ENCODE results near the gene PRKCA.

PRKCA gene

DNA sequence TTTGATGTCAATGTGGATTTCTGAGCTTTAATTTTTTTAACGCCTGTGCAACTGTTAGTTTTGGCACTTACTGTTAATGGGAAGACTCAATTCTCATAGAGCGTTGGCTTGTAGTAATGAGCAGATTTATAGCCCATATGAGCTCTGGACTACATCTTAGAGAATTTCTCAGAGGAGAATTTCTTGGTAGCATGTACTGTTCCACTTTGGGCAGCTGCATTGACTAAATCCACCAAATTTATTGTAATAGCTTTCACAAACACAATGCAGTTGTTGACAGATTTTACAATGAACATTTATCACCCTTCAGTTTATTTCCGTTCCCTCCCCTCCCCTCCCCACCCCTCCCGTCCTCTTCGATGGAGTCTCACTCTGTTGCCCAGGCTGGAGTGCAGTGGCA lies 193.9 kb downstream of the PRKCA start:
- no peak overlapping the region for H3K4me3 ChIP-seq (ENCODE audit: low read depth, low read length)
- POLR2A ChIA-PET: no interaction called here
- CTCF ChIA-PET: no interaction called here
- TF ChIP-seq, protein P1, sequence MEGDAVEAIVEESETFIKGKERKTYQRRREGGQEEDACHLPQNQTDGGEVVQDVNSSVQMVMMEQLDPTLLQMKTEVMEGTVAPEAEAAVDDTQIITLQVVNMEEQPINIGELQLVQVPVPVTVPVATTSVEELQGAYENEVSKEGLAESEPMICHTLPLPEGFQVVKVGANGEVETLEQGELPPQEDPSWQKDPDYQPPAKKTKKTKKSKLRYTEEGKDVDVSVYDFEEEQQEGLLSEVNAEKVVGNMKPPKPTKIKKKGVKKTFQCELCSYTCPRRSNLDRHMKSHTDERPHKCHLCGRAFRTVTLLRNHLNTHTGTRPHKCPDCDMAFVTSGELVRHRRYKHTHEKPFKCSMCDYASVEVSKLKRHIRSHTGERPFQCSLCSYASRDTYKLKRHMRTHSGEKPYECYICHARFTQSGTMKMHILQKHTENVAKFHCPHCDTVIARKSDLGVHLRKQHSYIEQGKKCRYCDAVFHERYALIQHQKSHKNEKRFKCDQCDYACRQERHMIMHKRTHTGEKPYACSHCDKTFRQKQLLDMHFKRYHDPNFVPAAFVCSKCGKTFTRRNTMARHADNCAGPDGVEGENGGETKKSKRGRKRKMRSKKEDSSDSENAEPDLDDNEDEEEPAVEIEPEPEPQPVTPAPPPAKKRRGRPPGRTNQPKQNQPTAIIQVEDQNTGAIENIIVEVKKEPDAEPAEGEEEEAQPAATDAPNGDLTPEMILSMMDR (IDR thresholded peaks at IDR 0.05; ENCODE audit: insufficient read depth, low read length, missing control alignments): no peak
- DNase-seq (ENCODE audit: low read depth, low spot score): no peak

GRCh38 chr17:66498580-66498979 lies 196.2 kb downstream of the PRKCA start:
- CTCF ChIA-PET: interaction anchor here (0.9 to 1.1 kb wide), 2 partner anchors 13 to 14 kb away, joined by 3 read pairs; no protein-coding TSS in a partner anchor
- TF ChIP-seq, protein P1 (IDR thresholded peaks at IDR 0.05; ENCODE audit: insufficient read depth, low read length, missing control alignments): no peak
- no peak for DNase-seq (ENCODE audit: low read depth, low spot score)
- no peak overlapping the region for H3K4me3 ChIP-seq (ENCODE audit: low read depth, low read length)
- POLR2A ChIA-PET: no interaction called here

DNA sequence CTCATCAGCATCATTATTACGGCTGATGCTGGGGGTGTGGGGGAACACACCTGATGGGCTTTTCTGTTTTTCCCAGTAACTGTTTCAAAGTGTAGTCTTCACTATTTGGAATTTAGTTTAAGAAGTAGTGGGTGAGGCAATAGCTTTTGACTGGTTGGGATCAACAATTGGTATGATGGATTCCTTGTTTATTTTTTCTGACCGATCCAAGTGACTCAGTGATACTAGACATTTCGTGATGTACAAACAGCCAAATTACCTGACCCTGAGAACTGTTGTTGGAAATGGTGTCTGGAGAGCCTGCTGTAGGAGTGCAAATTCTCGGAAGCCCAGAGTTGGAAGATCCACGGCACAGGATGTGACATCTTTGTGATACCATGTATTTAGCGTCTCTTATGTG lies 204.2 kb downstream of the PRKCA start:
- DNase-seq (ENCODE audit: low read depth, low spot score): no peak
- TF ChIP-seq, protein P1 (IDR thresholded peaks at IDR 0.05; ENCODE audit: insufficient read depth, low read length, missing control alignments): no peak
- POLR2A ChIA-PET: no interaction called here
- H3K4me3 ChIP-seq (ENCODE audit: low read depth, low read length): no peak overlapping the region
- CTCF ChIA-PET: no interaction called here

GRCh38 chr17:66507103-66507923 lies 204.9 kb downstream of the PRKCA start:
- DNase-seq (ENCODE audit: low read depth, low spot score): no peak
- ChIA-PET CTCF (interaction anchor here (0.8 kb wide), 1 partner anchor 307 kb away, joined by 3 read pairs; no protein-coding TSS in a partner anchor), POLR2A (no interaction called here)
- no peak overlapping the region for H3K4me3 ChIP-seq (ENCODE audit: low read depth, low read length)
- TF ChIP-seq, protein P1 (IDR thresholded peaks at IDR 0.05; ENCODE audit: insufficient read depth, low read length, missing control alignments): no peak

DNA sequence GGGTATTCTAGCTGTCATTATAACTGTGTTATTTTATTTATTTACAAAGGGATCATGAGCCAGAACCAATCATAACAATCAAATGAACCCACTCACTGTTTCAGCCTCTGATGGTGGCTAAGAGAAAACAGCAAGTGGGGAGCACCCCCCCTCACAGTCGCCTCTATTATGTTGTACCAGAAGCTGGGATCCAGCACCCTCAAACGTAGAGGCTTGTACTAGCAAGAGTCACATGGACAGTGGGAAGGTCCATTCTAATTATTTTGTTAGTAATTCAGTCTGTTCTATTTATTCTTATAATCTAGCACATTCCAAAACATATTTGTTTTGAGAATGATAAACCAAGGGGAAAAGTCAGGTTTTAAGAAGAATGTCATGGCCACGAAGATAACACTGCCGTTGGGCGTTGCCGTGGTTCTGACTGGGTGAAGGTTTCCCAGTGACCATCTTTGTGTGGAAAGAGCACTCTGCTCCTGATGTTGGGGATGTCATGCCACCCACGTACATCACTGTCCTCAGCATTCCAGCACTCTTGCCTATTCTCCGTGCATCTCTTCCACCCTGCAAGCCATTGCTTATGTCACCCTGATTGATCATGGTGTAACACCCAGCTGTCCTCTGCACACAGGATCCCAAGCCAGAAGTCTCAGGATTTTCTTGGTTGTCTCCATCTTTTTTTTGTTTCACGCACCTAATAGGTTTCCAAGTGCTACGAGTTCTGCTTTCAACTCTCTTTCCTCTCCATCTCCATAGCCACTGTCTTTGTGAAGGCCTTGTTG lies 205.8 kb downstream of the PRKCA start:
- TF ChIP-seq, protein P1 (IDR thresholded peaks at IDR 0.05; ENCODE audit: insufficient read depth, low read length, missing control alignments): no peak
- H3K4me3 ChIP-seq (ENCODE audit: low read depth, low read length): no peak overlapping the region
- CTCF ChIA-PET: interaction anchor here (0.8 to 1.0 kb wide), 2 partner anchors 10 to 308 kb away, joined by 3 read pairs; no protein-coding TSS in a partner anchor
- POLR2A ChIA-PET: no interaction called here
- no peak for DNase-seq (ENCODE audit: low read depth, low spot score)
